Measurements from ENCODE around the gene ADGRD1.

The ADGRD1 gene

DNA sequence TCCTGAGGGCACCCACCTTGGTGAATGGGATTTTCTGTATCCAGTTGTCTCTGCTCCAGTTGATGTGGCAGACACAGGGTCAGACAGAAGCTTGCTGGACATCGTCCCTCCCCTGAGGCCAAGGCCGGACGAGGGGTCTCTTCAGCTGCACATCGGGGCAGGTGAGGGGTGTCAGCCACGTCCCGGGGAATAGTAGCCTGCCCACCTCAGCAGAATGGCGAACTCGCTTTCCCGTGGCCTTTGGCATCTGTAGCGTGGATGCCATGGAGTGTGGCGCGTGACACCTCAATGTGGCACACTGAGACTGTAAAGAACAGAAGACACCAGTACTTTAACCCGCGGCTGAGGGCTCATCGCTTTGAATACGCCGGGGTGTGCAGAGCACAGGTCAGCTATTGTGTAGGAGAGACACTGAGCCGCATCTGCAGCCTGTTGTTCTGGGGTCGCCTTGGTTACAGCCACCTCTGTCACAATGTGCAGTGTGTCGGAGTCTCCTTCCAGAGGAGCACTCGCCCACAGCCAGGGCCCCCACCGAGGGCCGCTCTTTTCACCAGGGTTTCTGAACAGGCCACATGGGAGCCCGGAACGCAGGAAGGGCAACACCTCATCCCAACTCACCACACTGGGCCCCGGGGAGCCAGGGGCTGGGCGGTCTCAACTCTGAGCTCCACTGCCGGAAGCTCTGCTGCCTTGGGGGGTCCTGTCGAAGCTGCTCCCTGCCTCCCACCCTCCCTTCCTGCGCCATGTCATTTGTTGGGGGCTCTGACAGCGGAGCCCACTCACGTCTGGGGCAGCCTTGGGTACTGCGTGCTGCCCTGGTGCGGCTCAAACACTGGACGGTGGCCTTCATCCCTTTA, 77.0 kb downstream of the ADGRD1 start:
- TF ChIP-seq TAF1 (IDR thresholded peaks at IDR 0.05; ENCODE audit: borderline replicate concordance, insufficient read depth, low read length) = no peak

- TF ChIP-seq SIN3A (IDR thresholded peaks at IDR 0.05; ENCODE audit: borderline replicate concordance, insufficient read depth, low read length) = no peak
- no peak for TF ChIP-seq FOXP2 (optimal IDR thresholded peaks at IDR 0.05; ENCODE audit: borderline replicate concordance, extremely low read depth, extremely low read length, insufficient read depth)
- TF ChIP-seq POLR2AphosphoS5 (IDR thresholded peaks at IDR 0.05; ENCODE audit: low read depth, low read length) = no peak
Measured at GRCh38 chr12:131032082-131032750, 78.5 kb downstream of the ADGRD1 start.

GRCh38 chr12:131033486-131033885, 79.8 kb downstream of the ADGRD1 start:
- TF ChIP-seq SIN3A (IDR thresholded peaks at IDR 0.05; ENCODE audit: borderline replicate concordance, insufficient read depth, low read length) (no peak), POLR2AphosphoS5 (IDR thresholded peaks at IDR 0.05; ENCODE audit: low read depth, low read length) (no peak)

DNA sequence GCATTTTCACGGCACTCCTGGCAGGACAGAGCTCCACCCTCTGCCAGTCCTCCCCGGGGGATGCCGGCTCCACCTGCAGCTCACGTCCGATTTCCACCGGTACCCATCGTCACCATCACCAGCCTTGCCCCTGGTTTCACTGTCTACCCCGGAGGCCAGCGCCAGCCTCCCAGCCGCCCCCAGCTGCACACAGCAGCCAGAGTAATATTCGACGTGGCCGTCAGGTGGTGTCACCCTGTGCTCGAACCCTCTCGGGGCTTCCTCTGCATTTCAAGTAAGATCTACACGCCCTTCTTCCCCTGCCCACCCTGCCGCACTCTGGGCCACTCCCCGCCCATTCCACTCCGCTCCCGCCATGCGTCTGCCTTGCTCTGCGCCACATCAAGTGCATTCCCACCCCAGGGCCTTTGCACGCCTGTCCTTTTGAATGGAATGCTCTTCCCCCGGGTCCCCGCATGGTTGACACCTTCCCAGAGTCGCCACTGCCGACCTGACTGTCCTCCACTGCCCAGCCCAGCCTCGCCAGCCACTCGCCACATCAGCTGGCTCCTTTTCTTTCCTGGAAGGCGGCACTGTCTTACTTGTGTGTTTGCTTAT, 80.3 kb downstream of the ADGRD1 start:
- TF ChIP-seq SIN3A (IDR thresholded peaks at IDR 0.05; ENCODE audit: borderline replicate concordance, insufficient read depth, low read length) (no peak), FOXP2 (optimal IDR thresholded peaks at IDR 0.05; ENCODE audit: borderline replicate concordance, extremely low read depth, extremely low read length, insufficient read depth) (no peak), POLR2AphosphoS5 (IDR thresholded peaks at IDR 0.05; ENCODE audit: low read depth, low read length) (no peak), TAF1 (IDR thresholded peaks at IDR 0.05; ENCODE audit: borderline replicate concordance, insufficient read depth, low read length) (no peak), REST (IDR thresholded peaks at IDR 0.05; ENCODE audit: insufficient read depth in 1 of 2, low read depth in 2 of 2, low read length in 2 of 2) (no peak)

- TF ChIP-seq REST (IDR thresholded peaks at IDR 0.05; ENCODE audit: insufficient read depth in 1 of 2, low read depth in 2 of 2, low read length in 2 of 2) = no peak
- no peak for TF ChIP-seq POLR2AphosphoS5 (IDR thresholded peaks at IDR 0.05; ENCODE audit: low read depth, low read length)
- no peak for TF ChIP-seq TAF1 (IDR thresholded peaks at IDR 0.05; ENCODE audit: borderline replicate concordance, insufficient read depth, low read length)
- TF ChIP-seq SIN3A (IDR thresholded peaks at IDR 0.05; ENCODE audit: borderline replicate concordance, insufficient read depth, low read length) = no peak
- no peak for TF ChIP-seq FOXP2 (optimal IDR thresholded peaks at IDR 0.05; ENCODE audit: borderline replicate concordance, extremely low read depth, extremely low read length, insufficient read depth)
Measured at GRCh38 chr12:131034631-131035244, 81.0 kb downstream of the ADGRD1 start.

GRCh38 chr12:131035245-131035681, 81.6 kb downstream of the ADGRD1 start:
- TF ChIP-seq FOXP2 (optimal IDR thresholded peaks at IDR 0.05; ENCODE audit: borderline replicate concordance, extremely low read depth, extremely low read length, insufficient read depth) (no peak), POLR2AphosphoS5 (IDR thresholded peaks at IDR 0.05; ENCODE audit: low read depth, low read length) (no peak), SIN3A (IDR thresholded peaks at IDR 0.05; ENCODE audit: borderline replicate concordance, insufficient read depth, low read length) (no peak)

DNA sequence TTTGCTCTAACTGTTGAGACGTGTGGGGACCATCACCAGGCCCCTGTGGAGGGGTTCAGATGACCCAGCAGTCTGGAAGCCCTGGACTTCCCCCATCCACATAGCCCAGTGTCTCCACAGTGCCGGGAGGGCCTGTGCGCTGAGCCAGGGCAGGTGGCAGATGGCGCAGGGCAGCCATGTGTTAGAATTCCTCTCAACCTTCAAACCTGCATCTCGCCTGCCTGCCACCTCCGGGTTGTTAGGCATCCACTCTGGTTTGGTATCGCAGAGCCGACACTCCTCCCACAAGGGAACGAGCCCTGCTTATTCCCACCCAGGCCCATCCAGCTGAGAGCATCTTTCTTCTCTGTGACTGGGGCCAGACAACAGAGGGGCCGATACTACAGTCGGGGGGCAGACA, 84.5 kb downstream of the ADGRD1 start:
- TF ChIP-seq POLR2AphosphoS5 (IDR thresholded peaks at IDR 0.05; ENCODE audit: low read depth, low read length) (no peak), SIN3A (IDR thresholded peaks at IDR 0.05; ENCODE audit: borderline replicate concordance, insufficient read depth, low read length) (no peak), FOXP2 (optimal IDR thresholded peaks at IDR 0.05; ENCODE audit: borderline replicate concordance, extremely low read depth, extremely low read length, insufficient read depth) (no peak), REST (IDR thresholded peaks at IDR 0.05; ENCODE audit: insufficient read depth in 1 of 2, low read depth in 2 of 2, low read length in 2 of 2) (no peak), TAF1 (IDR thresholded peaks at IDR 0.05; ENCODE audit: borderline replicate concordance, insufficient read depth, low read length) (no peak)

All from PFSK-1 (cell line).